Nucleus accumbens (tissue), 56 donors: ENCODE data around the gene CST1.
A peak's percentile ranks its signal among the peaks of the same experiment; 100 is the strongest.
"Not testable (repeated sequence)": the region's sequence is repeated elsewhere in the genome, so short reads cannot be mapped to it uniquely, and the experiment has no call there.

Source experiments
- DNase-seq, 56 donors: peaks; one replicate each; lab custom pipeline; 2025; lab: John Stamatoyannopoulos, UW

CST1 gene

GRCh38 chr20:23750786-23751185 lies at the start of gene CST1:
Gene CST1, minus strand, starts transcription at chr20:23750935. Its CDS starts 69 bp downstream, at chr20:23750866.
- DNase-seq, result not testable (repeated sequence)

GRCh38 chr20:23799216-23799847 lies 48.6 kb upstream of the CST1 start:
- DNase-seq, result peak in 10 of 56 donors; percentile 4 to 48 (median 12)

GRCh38 chr20:23795526-23795925 lies 44.8 kb upstream of the CST1 start:
- DNase-seq, result no peak

GRCh38 chr20:23794841-23795240 lies 44.1 kb upstream of the CST1 start:
- DNase-seq, result no peak

GRCh38 chr20:23794065-23794464 lies 43.3 kb upstream of the CST1 start:
- no peak for DNase-seq

GRCh38 chr20:23783447-23783846 lies 32.7 kb upstream of the CST1 start:
- no peak for DNase-seq

GRCh38 chr20:23782366-23782983 lies 31.7 kb upstream of the CST1 start:
- DNase-seq, result peak in 1 of 56 donors; percentile 1

- DNase-seq, result not testable (repeated sequence)
Measured at GRCh38 chr20:23778676-23779075, 27.9 kb upstream of the CST1 start.

GRCh38 chr20:23777380-23777779 lies 26.6 kb upstream of the CST1 start:
- DNase-seq, result not testable (repeated sequence)

GRCh38 chr20:23776067-23776771 lies 25.5 kb upstream of the CST1 start:
- no peak for DNase-seq

GRCh38 chr20:23774081-23774480 lies 23.3 kb upstream of the CST1 start:
- DNase-seq, result no peak

GRCh38 chr20:23773579-23773978 lies 22.8 kb upstream of the CST1 start:
- DNase-seq, result no peak

GRCh38 chr20:23773127-23773526 lies 22.4 kb upstream of the CST1 start:
- DNase-seq, result no peak

GRCh38 chr20:23772074-23772473 lies 21.3 kb upstream of the CST1 start:
- no peak for DNase-seq

- DNase-seq, result no peak
Measured at GRCh38 chr20:23770384-23770783, 19.6 kb upstream of the CST1 start.

GRCh38 chr20:23768520-23768919 lies 17.8 kb upstream of the CST1 start:
- not testable (repeated sequence) for DNase-seq

GRCh38 chr20:23766531-23766930 lies 15.8 kb upstream of the CST1 start:
- no peak for DNase-seq

- DNase-seq, result no peak
Measured at GRCh38 chr20:23765578-23765977, 14.8 kb upstream of the CST1 start.

- DNase-seq, result not testable (repeated sequence)
Measured at GRCh38 chr20:23764630-23765029, 13.9 kb upstream of the CST1 start.

GRCh38 chr20:23763345-23763744 lies 12.6 kb upstream of the CST1 start:
- no peak for DNase-seq

GRCh38 chr20:23759306-23759940 lies 8.7 kb upstream of the CST1 start:
- DNase-seq, result no peak
